HCT116 (cell line): ENCODE results near the gene SLAMF1. TPM values are rescaled to one million over a fixed set of nuclear protein-coding genes. Genes with fewer than 3 reads are reported as not detected.

Experiments used
- ATAC-seq: fragments of 200-7000 bp; cut with Tn5 transposase; 2 replicates; pipeline ENCODE4 v1.9.1; 2020; ENCODE audit warnings: mild to moderate bottlenecking, moderate library complexity
- BruUV-seq: library from RNA; stranded (reverse); fragments of 400-500 nt; replicated peaks from 2 replicates; lab custom pipeline; 2021; lab: Mats Ljungman, UMichigan
- CTCF ChIA-PET: fragments of 300-600 bp; sonication (Branson Sonifier 250); formaldehyde crosslinking; loops from one replicate; lab custom pipeline; 2021; ENCODE audit warnings: antibody characterized with exemption; lab: Charles Lee
- POLR2A ChIA-PET: fragments of 300-600, 350-600 bp; sonication (Branson Sonifier 250); formaldehyde crosslinking; loops from one replicate; lab custom pipeline; 2021; ENCODE audit warnings: antibody characterized with exemption; lab: Charles Lee
- RAD21 ChIA-PET, 2 experiments: fragments of 300-600 bp; sonication (Branson Sonifier 250); formaldehyde crosslinking; loops; one replicate each; lab custom pipeline; 2023; ENCODE audit warnings: low total read pairs in 2 of 2; ENCODE audit not compliant: uncharacterized antibody in 2 of 2, unreplicated experiment in 2 of 2, low non-redundant PET in 1 of 2; lab: Charles Lee
- DNase-seq: peaks from one replicate; pipeline ENCODE4 v3.0.0-alpha.2; 2010; ENCODE audit warnings: low read depth, low spot score
- H2AFZ ChIP-seq: fragments of 200-600 bp; shearing (Covaris generic), sonication (generic); 2 replicates; pipeline ENCODE4 v1.6.1; 2017; ENCODE audit warnings: low read depth, mixed run types, mixed read lengths, antibody characterized with exemption, low read length; ENCODE audit not compliant: poor library complexity, severe bottlenecking
- H3K27ac ChIP-seq: 2 replicates; pipeline ENCODE4 v1.5.1; 2012; ENCODE audit warnings: low read depth, low read length
- H3K27me3 ChIP-seq: fragments of 200-600 bp; sonication (generic); 2 replicates; pipeline ENCODE4 v1.6.1; 2016; ENCODE audit warnings: mixed run types, low read length, mixed read lengths; ENCODE audit not compliant: insufficient read depth
- H3K36me3 ChIP-seq, 2 experiments: fragments of 200-500 bp in 1 of 2; fragments of 200-600 bp in 1 of 2; sonication (Bioruptor generic) in 1 of 2; sonication (generic) in 1 of 2; 2 replicates each; pipeline versions ENCODE4 v1.5.1 to v1.6.1; 2014 to 2016; ENCODE audit warnings: low read length in 2 of 2, inconsistent platforms in 1 of 2, mixed read lengths in 1 of 2, mixed run types in 1 of 2; ENCODE audit not compliant: insufficient read depth in 2 of 2, control insufficient read depth in 1 of 2
- H3K4me1 ChIP-seq, 2 experiments: fragments of 200-600 bp in 1 of 2; sonication (generic) in 1 of 2; 2 replicates each; pipeline versions ENCODE4 v1.5.1 to v1.6.1; 2012 to 2017; ENCODE audit warnings: low read length in 2 of 2, inconsistent platforms in 1 of 2, mild to moderate bottlenecking in 1 of 2, mixed read lengths in 1 of 2, mixed run types in 1 of 2, moderate library complexity in 1 of 2; ENCODE audit not compliant: insufficient read depth in 2 of 2, control insufficient read depth in 1 of 2
- H3K4me2 ChIP-seq: fragments of 200-600 bp; sonication (generic); 2 replicates; pipeline ENCODE4 v1.6.1; 2017; ENCODE audit warnings: mixed run types, low read length, mixed read lengths
- H3K4me3 ChIP-seq, 2 experiments: fragments of 200-600 bp in 1 of 2; sonication (generic) in 1 of 2; replicated peaks in 1 of 2; 2 replicates each; pipeline ENCODE4 v1.5.1; 2011 to 2016; ENCODE audit warnings: low read length in 2 of 2, control low read depth in 1 of 2, low read depth in 1 of 2, mild to moderate bottlenecking in 1 of 2, mixed read lengths in 1 of 2, mixed run types in 1 of 2
- H3K79me2 ChIP-seq: fragments of 200-600 bp; sonication (generic); 2 replicates; pipeline ENCODE4 v1.6.1; 2017; ENCODE audit warnings: mild to moderate bottlenecking, mixed run types, low read length, moderate library complexity, mixed read lengths; ENCODE audit not compliant: insufficient read depth
- H3K9ac ChIP-seq: fragments of 200-600 bp; sonication (generic); 2 replicates; pipeline ENCODE4 v1.6.1; 2016; ENCODE audit warnings: low read length, mixed read lengths
- H3K9me2 ChIP-seq: fragments of 200-600 bp; sonication (generic), shearing (Covaris generic); 2 replicates; pipeline ENCODE4 v1.6.1; 2017; ENCODE audit warnings: mixed run types, mild to moderate bottlenecking, moderate library complexity; ENCODE audit not compliant: insufficient read depth
- H3K9me3 ChIP-seq, 2 experiments: fragments of 200-500 bp in 1 of 2; fragments of 200-600 bp in 1 of 2; sonication (Bioruptor generic) in 1 of 2; sonication (generic) in 1 of 2; 2 replicates each; pipeline ENCODE4 v1.6.1; 2014 to 2017; ENCODE audit warnings: low read length in 2 of 2, mixed read lengths in 2 of 2, inconsistent platforms in 1 of 2, low read depth in 1 of 2, mild to moderate bottlenecking in 1 of 2, mixed run types in 1 of 2, moderate library complexity in 1 of 2; ENCODE audit not compliant: control insufficient read depth in 1 of 2, insufficient read depth in 1 of 2
- H4K20me1 ChIP-seq: fragments of 200-600 bp; sonication (generic), shearing (Covaris generic); 2 replicates; pipeline ENCODE4 v1.6.1; 2017; ENCODE audit warnings: mixed run types, mild to moderate bottlenecking, moderate library complexity; ENCODE audit not compliant: insufficient read depth
- EGR1 ChIP-seq: IDR thresholded peaks from 2 replicates; pipeline ENCODE4 v1.6.1; 2012; ENCODE audit warnings: low read depth
- ELF1 ChIP-seq: IDR thresholded peaks from 2 replicates; pipeline ENCODE4 v1.6.1; 2012; ENCODE audit warnings: low read depth, borderline replicate concordance
- EZH2 ChIP-seq: fragments of 200-600 bp; sonication (generic); IDR thresholded peaks from 2 replicates; pipeline ENCODE4 v1.6.1; 2017; ENCODE audit warnings: antibody characterized with exemption, mixed run types
- POLR2A ChIP-seq: IDR thresholded peaks from 2 replicates; pipeline ENCODE4 v1.7.0; 2011; ENCODE audit warnings: borderline replicate concordance; ENCODE audit not compliant: insufficient read depth, insufficient read length; ENCODE audit errors: extremely low read depth
- POLR2AphosphoS5 ChIP-seq: IDR thresholded peaks from 2 replicates; pipeline ENCODE4 v1.6.1; 2011; ENCODE audit warnings: mild to moderate bottlenecking, low read depth, low read length, moderate library complexity
- RAD21 ChIP-seq: IDR thresholded peaks from 2 replicates; pipeline ENCODE4 v1.6.1; 2012; ENCODE audit warnings: low read depth, mild to moderate bottlenecking
- SIN3A ChIP-seq: IDR thresholded peaks from 2 replicates; pipeline ENCODE4 v1.6.1; 2012; ENCODE audit warnings: low read depth
- SRF ChIP-seq: IDR thresholded peaks from 2 replicates; pipeline ENCODE4 v1.6.1; 2012; ENCODE audit warnings: low read depth
- intact Hi-C: fragments of 100-400 bp; cut with micrococcal nuclease; formaldehyde crosslinking; loops from 2 replicates; pipeline ENCODE4 v1.10.0; 2022
- total RNA-seq: library from RNA; stranded (reverse); gene quantifications from one replicate; pipeline ENCODE4 v1.2.1, GENCODE V29; 2021; ENCODE audit not compliant: unreplicated experiment
- TF ChIP-seq, protein P1 (sequence below), 3 experiments: fragments of 200-600 bp in 1 of 3; sonication (generic) in 1 of 3; IDR thresholded peaks in 2 of 3; conservative IDR thresholded peaks in 1 of 3; 2 replicates each; pipeline ENCODE4 v1.5.1; 2012 to 2017; ENCODE audit warnings: low read depth in 2 of 3, low read length in 2 of 3, antibody characterized with exemption in 1 of 3, borderline replicate concordance in 1 of 3, control low read depth in 1 of 3, mild to moderate bottlenecking in 1 of 3, mixed read lengths in 1 of 3, mixed run types in 1 of 3, moderate library complexity in 1 of 3; ENCODE audit not compliant: insufficient read depth in 1 of 3
- TF ChIP-seq, protein P2 (sequence below): IDR thresholded peaks from 2 replicates; pipeline ENCODE4 v1.6.1; 2012; ENCODE audit warnings: low read depth
- TF ChIP-seq, protein P3 (sequence below): IDR thresholded peaks from 2 replicates; pipeline ENCODE4 v1.6.1; 2012

SLAMF1 gene
- total RNA-seq, 1 experiment from 2014 or later = 0.30 TPM

DNA sequence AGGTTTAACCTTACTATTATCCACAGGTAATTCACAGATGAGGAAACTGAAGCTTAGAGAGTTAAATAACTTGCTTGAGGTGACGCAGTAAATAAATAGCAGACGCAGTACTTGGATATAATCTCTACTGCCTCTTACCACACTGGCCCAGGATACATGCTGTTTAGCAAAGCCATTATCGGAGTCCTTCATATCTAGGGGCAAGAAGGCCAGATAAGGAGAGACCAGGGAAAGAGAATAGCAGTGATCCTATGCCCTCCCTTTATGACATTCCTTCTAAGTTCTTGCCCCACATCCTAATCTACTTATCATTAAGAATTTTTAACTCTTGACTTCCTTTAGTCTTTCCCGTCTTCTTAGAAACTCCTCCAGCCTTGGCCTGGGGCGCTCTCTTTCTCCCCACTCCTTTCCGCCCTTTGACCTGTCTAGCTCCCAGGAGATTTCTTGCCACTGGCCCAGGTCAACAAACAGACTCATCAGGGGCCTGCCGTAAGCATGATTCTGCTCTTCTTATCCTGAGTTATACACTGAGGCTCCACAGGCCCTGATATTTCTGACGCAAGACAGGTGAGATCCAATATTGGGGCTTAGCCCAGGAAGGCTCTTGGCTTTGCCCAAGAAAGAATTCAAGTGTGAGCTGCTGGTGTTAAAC lies 11.4 kb upstream of the SLAMF1 start:
- ChIA-PET CTCF (no interaction called here), POLR2A (no interaction called here), RAD21 (no interaction called here)
- H3K79me2 ChIP-seq = no peaks in the 10 kb centered on the region
- no peak overlapping the region for H3K9ac ChIP-seq
- TF ChIP-seq POLR2AphosphoS5 (no peak), ELF1 (no peak)
- TF ChIP-seq, protein P1, sequence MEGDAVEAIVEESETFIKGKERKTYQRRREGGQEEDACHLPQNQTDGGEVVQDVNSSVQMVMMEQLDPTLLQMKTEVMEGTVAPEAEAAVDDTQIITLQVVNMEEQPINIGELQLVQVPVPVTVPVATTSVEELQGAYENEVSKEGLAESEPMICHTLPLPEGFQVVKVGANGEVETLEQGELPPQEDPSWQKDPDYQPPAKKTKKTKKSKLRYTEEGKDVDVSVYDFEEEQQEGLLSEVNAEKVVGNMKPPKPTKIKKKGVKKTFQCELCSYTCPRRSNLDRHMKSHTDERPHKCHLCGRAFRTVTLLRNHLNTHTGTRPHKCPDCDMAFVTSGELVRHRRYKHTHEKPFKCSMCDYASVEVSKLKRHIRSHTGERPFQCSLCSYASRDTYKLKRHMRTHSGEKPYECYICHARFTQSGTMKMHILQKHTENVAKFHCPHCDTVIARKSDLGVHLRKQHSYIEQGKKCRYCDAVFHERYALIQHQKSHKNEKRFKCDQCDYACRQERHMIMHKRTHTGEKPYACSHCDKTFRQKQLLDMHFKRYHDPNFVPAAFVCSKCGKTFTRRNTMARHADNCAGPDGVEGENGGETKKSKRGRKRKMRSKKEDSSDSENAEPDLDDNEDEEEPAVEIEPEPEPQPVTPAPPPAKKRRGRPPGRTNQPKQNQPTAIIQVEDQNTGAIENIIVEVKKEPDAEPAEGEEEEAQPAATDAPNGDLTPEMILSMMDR (IDR thresholded peaks at IDR 0.05 in 2 of 3, conservative IDR thresholded peaks at IDR 0.05 in 1 of 3; ENCODE audit: borderline replicate concordance in 1 of 3, insufficient read depth in 1 of 3, low read depth in 2 of 3, low read length in 2 of 3) = no peak
- H3K9me3 ChIP-seq = no peaks in the 10 kb centered on the region
- ATAC-seq (no peak), DNase-seq (no peak)
- H3K9me2 ChIP-seq = no peaks in the 10 kb centered on the region
- no peak overlapping the region for H3K4me2 ChIP-seq
- no TSS peak for BruUV-seq
- H3K27ac ChIP-seq = no peak overlapping the region
- H2AFZ ChIP-seq = no peak overlapping the region
- intact Hi-C loops = no loop called here
- H3K4me1 ChIP-seq = no peaks in the 10 kb centered on the region
- no peak overlapping the region for H3K4me3 ChIP-seq
- H3K36me3 ChIP-seq = no peaks in the 10 kb centered on the region
- H3K27me3 ChIP-seq = no peaks in the 10 kb centered on the region
- H4K20me1 ChIP-seq = no peaks in the 10 kb centered on the region

DNA sequence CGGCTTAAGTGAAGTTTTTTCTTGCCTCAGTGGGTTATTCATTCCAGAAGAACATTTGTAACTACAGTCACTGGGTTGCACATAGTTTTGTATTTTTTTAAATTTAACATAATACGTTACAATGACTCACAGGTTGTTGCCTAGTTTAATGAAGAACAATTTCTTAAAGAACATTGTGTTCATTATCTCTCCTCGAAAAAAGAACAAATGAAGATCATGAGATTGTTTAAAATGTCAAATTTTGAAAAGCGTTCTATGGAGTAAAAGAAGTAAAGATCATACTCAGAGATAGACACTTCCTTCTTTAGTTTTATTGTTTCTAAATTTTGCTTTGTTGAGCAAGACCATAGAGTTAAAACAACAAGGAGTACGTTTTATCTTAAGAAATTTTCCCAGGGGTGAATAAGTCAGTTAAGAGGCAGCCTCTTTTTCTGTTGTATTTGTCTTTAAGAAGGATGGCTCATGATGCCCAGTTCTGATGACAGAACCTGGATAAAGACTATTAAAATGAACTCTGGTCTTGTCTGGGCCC lies 10.5 kb upstream of the SLAMF1 start:
- H3K79me2 ChIP-seq = no peaks in the 10 kb centered on the region
- H3K4me1 ChIP-seq = no peaks in the 10 kb centered on the region
- no peaks in the 10 kb centered on the region for H3K36me3 ChIP-seq
- H2AFZ ChIP-seq = no peak overlapping the region
- H3K9me2 ChIP-seq = no peaks in the 10 kb centered on the region
- DNase-seq (no peak), ATAC-seq (no peak)
- intact Hi-C loops = no loop called here
- ChIA-PET CTCF (no interaction called here), POLR2A (no interaction called here), RAD21 (no interaction called here)
- no TSS peak for BruUV-seq
- H3K9me3 ChIP-seq = no peaks in the 10 kb centered on the region
- H3K4me3 ChIP-seq = no peak overlapping the region
- no peak overlapping the region for H3K27ac ChIP-seq
- no peak overlapping the region for H3K9ac ChIP-seq
- H4K20me1 ChIP-seq = no peaks in the 10 kb centered on the region
- H3K4me2 ChIP-seq = no peak overlapping the region
- H3K27me3 ChIP-seq = no peaks in the 10 kb centered on the region
- TF ChIP-seq RAD21 (no peak), ELF1 (no peak), EZH2 (no peak), SRF (no peak), SIN3A (no peak), EGR1 (no peak), POLR2AphosphoS5 (no peak), POLR2A (no peak)
- TF ChIP-seq, protein P2, sequence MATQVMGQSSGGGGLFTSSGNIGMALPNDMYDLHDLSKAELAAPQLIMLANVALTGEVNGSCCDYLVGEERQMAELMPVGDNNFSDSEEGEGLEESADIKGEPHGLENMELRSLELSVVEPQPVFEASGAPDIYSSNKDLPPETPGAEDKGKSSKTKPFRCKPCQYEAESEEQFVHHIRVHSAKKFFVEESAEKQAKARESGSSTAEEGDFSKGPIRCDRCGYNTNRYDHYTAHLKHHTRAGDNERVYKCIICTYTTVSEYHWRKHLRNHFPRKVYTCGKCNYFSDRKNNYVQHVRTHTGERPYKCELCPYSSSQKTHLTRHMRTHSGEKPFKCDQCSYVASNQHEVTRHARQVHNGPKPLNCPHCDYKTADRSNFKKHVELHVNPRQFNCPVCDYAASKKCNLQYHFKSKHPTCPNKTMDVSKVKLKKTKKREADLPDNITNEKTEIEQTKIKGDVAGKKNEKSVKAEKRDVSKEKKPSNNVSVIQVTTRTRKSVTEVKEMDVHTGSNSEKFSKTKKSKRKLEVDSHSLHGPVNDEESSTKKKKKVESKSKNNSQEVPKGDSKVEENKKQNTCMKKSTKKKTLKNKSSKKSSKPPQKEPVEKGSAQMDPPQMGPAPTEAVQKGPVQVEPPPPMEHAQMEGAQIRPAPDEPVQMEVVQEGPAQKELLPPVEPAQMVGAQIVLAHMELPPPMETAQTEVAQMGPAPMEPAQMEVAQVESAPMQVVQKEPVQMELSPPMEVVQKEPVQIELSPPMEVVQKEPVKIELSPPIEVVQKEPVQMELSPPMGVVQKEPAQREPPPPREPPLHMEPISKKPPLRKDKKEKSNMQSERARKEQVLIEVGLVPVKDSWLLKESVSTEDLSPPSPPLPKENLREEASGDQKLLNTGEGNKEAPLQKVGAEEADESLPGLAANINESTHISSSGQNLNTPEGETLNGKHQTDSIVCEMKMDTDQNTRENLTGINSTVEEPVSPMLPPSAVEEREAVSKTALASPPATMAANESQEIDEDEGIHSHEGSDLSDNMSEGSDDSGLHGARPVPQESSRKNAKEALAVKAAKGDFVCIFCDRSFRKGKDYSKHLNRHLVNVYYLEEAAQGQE = no peak
- TF ChIP-seq, protein P3, sequence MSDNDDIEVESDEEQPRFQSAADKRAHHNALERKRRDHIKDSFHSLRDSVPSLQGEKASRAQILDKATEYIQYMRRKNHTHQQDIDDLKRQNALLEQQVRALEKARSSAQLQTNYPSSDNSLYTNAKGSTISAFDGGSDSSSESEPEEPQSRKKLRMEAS = no peak
- TF ChIP-seq, protein P1 (IDR thresholded peaks at IDR 0.05 in 2 of 3, conservative IDR thresholded peaks at IDR 0.05 in 1 of 3; ENCODE audit: borderline replicate concordance in 1 of 3, insufficient read depth in 1 of 3, low read depth in 2 of 3, low read length in 2 of 3) = no peak
